ENCODE measurements around the gene LHFPL6.

LHFPL6 gene

GRCh38 chr13:39590466-39591036 is 12.4 kb downstream of the LHFPL6 start:
- no peak for DNase-seq

- DNase-seq, result no peak
Observed at GRCh38 chr13:39588384-39588783, 14.6 kb downstream of the LHFPL6 start.

- no peak for DNase-seq
Observed at GRCh38 chr13:39587939-39588338, 15.1 kb downstream of the LHFPL6 start.

- no peak for DNase-seq
Observed at GRCh38 chr13:39586958-39587605, 15.9 kb downstream of the LHFPL6 start.

GRCh38 chr13:39586151-39586550 is 16.8 kb downstream of the LHFPL6 start:
- DNase-seq, result no peak

GRCh38 chr13:39585219-39585618 is 17.8 kb downstream of the LHFPL6 start:
- no peak for DNase-seq

GRCh38 chr13:39580881-39581575 is 22.0 kb downstream of the LHFPL6 start:
- DNase-seq, result no peak

- no peak for DNase-seq
Observed at GRCh38 chr13:39578821-39579291, 24.1 kb downstream of the LHFPL6 start.

- DNase-seq, result no peak
Observed at GRCh38 chr13:39577838-39578491, 25.0 kb downstream of the LHFPL6 start.

GRCh38 chr13:39577203-39577602 is 25.8 kb downstream of the LHFPL6 start:
- DNase-seq, result no peak

GRCh38 chr13:39575641-39576238 is 27.3 kb downstream of the LHFPL6 start:
- no peak for DNase-seq

- no peak for DNase-seq
Observed at GRCh38 chr13:39571502-39572092, 31.4 kb downstream of the LHFPL6 start.

GRCh38 chr13:39567569-39567968 is 35.4 kb downstream of the LHFPL6 start:
- DNase-seq, result no peak

GRCh38 chr13:39566216-39566869 is 36.6 kb downstream of the LHFPL6 start:
- DNase-seq, result no peak

- no peak for DNase-seq
Observed at GRCh38 chr13:39565036-39565949, 37.7 kb downstream of the LHFPL6 start.

GRCh38 chr13:39563470-39563735 is 39.6 kb downstream of the LHFPL6 start:
- no peak for DNase-seq

- DNase-seq, result no peak
Observed at GRCh38 chr13:39561971-39562370, 41.0 kb downstream of the LHFPL6 start.

GRCh38 chr13:39559847-39560246 is 43.1 kb downstream of the LHFPL6 start:
- DNase-seq, result no peak

- DNase-seq, result no peak
Observed at GRCh38 chr13:39557285-39557955, 45.6 kb downstream of the LHFPL6 start.

GRCh38 chr13:39556866-39557265 is 46.1 kb downstream of the LHFPL6 start:
- no peak for DNase-seq

GRCh38 chr13:39554371-39554770 is 48.6 kb downstream of the LHFPL6 start:
- no peak for DNase-seq
